Measurements from ENCODE around the gene DGKA.
A peak's percentile ranks its signal among the peaks of the same experiment; 100 is the strongest.

DGKA gene

GRCh38 chr12:55931780-55932550, 1.0 kb downstream of the DGKA start:
- 0 out of 2 replicates have a peak overlapping the region, but pooled peaks have one; percentile 13 for H3K27ac ChIP-seq (ENCODE audit: low read length)

GRCh38 chr12:55932551-55932910, 1.6 kb downstream of the DGKA start:
- Histone ChIP-seq H3K4me3 (ENCODE audit: low read length) (peak overlapping the region; percentile 78), H2AFZ (ENCODE audit: low read depth, low read length) (peak overlapping the region; percentile 75; the same call in 1 of the 2 replicates), H3K4me2 (ENCODE audit: low read length) (peak overlapping the region; percentile 76), H3K9ac (ENCODE audit: low read length) (peak overlapping the region; percentile 73), H3K27ac (ENCODE audit: low read length) (no peak overlapping the region), H3K79me2 (ENCODE audit: low read length) (peaks cover 12% of the 10 kb centered on the region), H4K20me1 (ENCODE audit: insufficient read depth, low read length) (no peaks in the 10 kb centered on the region), H3K9me3 (ENCODE audit: insufficient read depth, low read length) (peaks cover 4% of the 10 kb centered on the region; the same call in 1 of the 2 replicates), H3K4me1 (ENCODE audit: low read length) (peaks cover 34% of the 10 kb centered on the region), H3K27me3 (ENCODE audit: low read depth, low read length) (peaks cover 3% of the 10 kb centered on the region; the same call in 1 of the 2 replicates), H3K36me3 (replicated peaks; ENCODE audit: low read depth, low read length) (no peaks in the 10 kb centered on the region)
- TF ChIP-seq CTCF (IDR thresholded peaks at IDR 0.05; ENCODE audit: low read depth, low read length) (no peak), EZH2phosphoT487 (IDR thresholded peaks at IDR 0.05; ENCODE audit: low read depth) (no peak)

More at GRCh38 chr12:55931780-55932550, 1.0 kb downstream of the DGKA start:
- peaks cover 4% of the 10 kb centered on the region; the same call in 1 of the 2 replicates for H3K9me3 ChIP-seq (ENCODE audit: insufficient read depth, low read length)
- H3K4me2 ChIP-seq (ENCODE audit: low read length), result peak overlapping the region; percentile 76
- peak overlapping the region; percentile 73 for H3K9ac ChIP-seq (ENCODE audit: low read length)
- H3K27me3 ChIP-seq (ENCODE audit: low read depth, low read length), result peaks cover 3% of the 10 kb centered on the region; the same call in 1 of the 2 replicates
- peak overlapping the region; percentile 75 for H2AFZ ChIP-seq (ENCODE audit: low read depth, low read length)
- H3K79me2 ChIP-seq (ENCODE audit: low read length), result peaks cover 17% of the 10 kb centered on the region
- peaks cover 34% of the 10 kb centered on the region for H3K4me1 ChIP-seq (ENCODE audit: low read length)
- no peaks in the 10 kb centered on the region for H3K36me3 ChIP-seq (replicated peaks; ENCODE audit: low read depth, low read length)
- H4K20me1 ChIP-seq (ENCODE audit: insufficient read depth, low read length), result no peaks in the 10 kb centered on the region
- no peak for TF ChIP-seq EZH2phosphoT487 (IDR thresholded peaks at IDR 0.05; ENCODE audit: low read depth)
- no peak for TF ChIP-seq CTCF (IDR thresholded peaks at IDR 0.05; ENCODE audit: low read depth, low read length)
- peak overlapping the region; percentile 78 for H3K4me3 ChIP-seq (ENCODE audit: low read length)

- Histone ChIP-seq H3K4me1 (ENCODE audit: low read length) (peaks cover 34% of the 10 kb centered on the region), H3K36me3 (replicated peaks; ENCODE audit: low read depth, low read length) (no peaks in the 10 kb centered on the region), H2AFZ (ENCODE audit: low read depth, low read length) (no peak overlapping the region), H3K9ac (ENCODE audit: low read length) (no peak overlapping the region), H3K9me3 (ENCODE audit: insufficient read depth, low read length) (peaks cover 4% of the 10 kb centered on the region; the same call in 1 of the 2 replicates), H3K79me2 (ENCODE audit: low read length) (peaks cover 6% of the 10 kb centered on the region; the same call in 1 of the 2 replicates), H3K4me3 (ENCODE audit: low read length) (no peak overlapping the region), H3K27ac (ENCODE audit: low read length) (no peak overlapping the region), H3K27me3 (ENCODE audit: low read depth, low read length) (peaks cover 3% of the 10 kb centered on the region; the same call in 1 of the 2 replicates), H4K20me1 (ENCODE audit: insufficient read depth, low read length) (no peaks in the 10 kb centered on the region), H3K4me2 (ENCODE audit: low read length) (no peak overlapping the region)
- TF ChIP-seq EZH2phosphoT487 (IDR thresholded peaks at IDR 0.05; ENCODE audit: low read depth) (no peak), CTCF (IDR thresholded peaks at IDR 0.05; ENCODE audit: low read depth, low read length) (no peak)
Observed at GRCh38 chr12:55933169-55933798, 2.3 kb downstream of the DGKA start.

All from OCI-LY3 (cell line).